Activated CD8-positive, alpha-beta memory T cell treated with anti-CD3 and anti-CD28 coated beads, Interleukin-2, amount 10 ng/mL, durations not matched to agents 7 days and 5 days (primary cell): ENCODE results near the gene LRRC36. TPM values are rescaled to one million over a fixed set of nuclear protein-coding genes. Genes with fewer than 3 reads are reported as not detected.

Experiments used
- ATAC-seq: fragments of 150-1000 bp; cut with Tn5 transposase; one replicate; pipeline ENCODE4 v1.10.0; 2021; ENCODE audit warnings: moderate library complexity
- CTCF ChIA-PET: fragments of 350-600 bp; sonication (Branson Sonifier 250); formaldehyde crosslinking; loops from one replicate; lab custom pipeline; 2021; ENCODE audit warnings: antibody characterized with exemption; lab: Charles Lee
- DNase-seq: peaks from one replicate; pipeline ENCODE4 v3.0.0-alpha.2; 2020
- H3K27ac Mint-ChIP-seq: one replicate; pipeline ENCODE4 v1.8.0; 2021; ENCODE audit warnings: mild to moderate bottlenecking, mixed read lengths
- H3K27me3 Mint-ChIP-seq: one replicate; pipeline ENCODE4 v1.8.0; 2021; ENCODE audit warnings: mixed read lengths
- H3K36me3 Mint-ChIP-seq: one replicate; pipeline ENCODE4 v1.8.0; 2021; ENCODE audit warnings: mild to moderate bottlenecking, mixed read lengths
- H3K4me1 Mint-ChIP-seq: one replicate; pipeline ENCODE4 v1.8.0; 2021; ENCODE audit warnings: mixed read lengths
- H3K4me3 Mint-ChIP-seq: one replicate; pipeline ENCODE4 v1.8.0; 2021; ENCODE audit warnings: mild to moderate bottlenecking, moderate library complexity, mixed read lengths
- H3K9me3 Mint-ChIP-seq: one replicate; pipeline ENCODE4 v1.8.0; 2022; ENCODE audit warnings: low read depth, mixed read lengths
- total RNA-seq, 2 experiments: library from RNA; stranded (reverse); gene quantifications; one replicate each; pipeline ENCODE4 v1.2.3, GENCODE V29; 2021

The LRRC36 gene
- total RNA-seq, 2 experiments from 2014 or later: 0.45 to 1.0 TPM

DNA sequence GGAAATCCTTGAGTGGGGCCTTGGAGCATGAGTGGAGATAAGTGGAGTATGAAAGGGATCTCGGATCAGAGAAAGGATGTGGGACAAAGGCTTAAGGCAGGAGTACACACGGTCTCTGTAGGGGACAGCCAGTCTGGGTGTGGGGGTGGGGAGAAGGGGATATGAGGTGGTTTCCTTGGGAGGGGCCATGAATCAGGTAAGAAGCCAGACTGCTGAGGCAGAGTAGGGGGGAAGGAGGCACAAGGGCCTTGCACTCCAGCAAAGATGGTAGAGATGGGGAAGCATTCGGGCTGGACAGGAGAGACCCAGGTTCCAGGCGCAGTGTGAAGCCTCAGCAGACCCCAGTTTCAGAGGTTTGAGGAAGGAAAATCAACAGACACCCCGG, 105.9 kb downstream of the LRRC36 start:
- DNase-seq (no peak), ATAC-seq (no peak)
- CTCF ChIA-PET: interaction anchor here (0.6 to 3.0 kb wide), 3 partner anchors 10 to 15 kb away, joined by 3 to 10 read pairs (median 4); no protein-coding TSS in a partner anchor
- H3K27ac Mint-ChIP-seq: no peak overlapping the region
- peaks cover 37% of the 10 kb centered on the region for H3K27me3 Mint-ChIP-seq
- no peaks in the 10 kb centered on the region for H3K36me3 Mint-ChIP-seq
- no peak overlapping the region for H3K4me3 Mint-ChIP-seq
- no peaks in the 10 kb centered on the region for H3K9me3 Mint-ChIP-seq
- peaks cover 7% of the 10 kb centered on the region for H3K4me1 Mint-ChIP-seq

DNA sequence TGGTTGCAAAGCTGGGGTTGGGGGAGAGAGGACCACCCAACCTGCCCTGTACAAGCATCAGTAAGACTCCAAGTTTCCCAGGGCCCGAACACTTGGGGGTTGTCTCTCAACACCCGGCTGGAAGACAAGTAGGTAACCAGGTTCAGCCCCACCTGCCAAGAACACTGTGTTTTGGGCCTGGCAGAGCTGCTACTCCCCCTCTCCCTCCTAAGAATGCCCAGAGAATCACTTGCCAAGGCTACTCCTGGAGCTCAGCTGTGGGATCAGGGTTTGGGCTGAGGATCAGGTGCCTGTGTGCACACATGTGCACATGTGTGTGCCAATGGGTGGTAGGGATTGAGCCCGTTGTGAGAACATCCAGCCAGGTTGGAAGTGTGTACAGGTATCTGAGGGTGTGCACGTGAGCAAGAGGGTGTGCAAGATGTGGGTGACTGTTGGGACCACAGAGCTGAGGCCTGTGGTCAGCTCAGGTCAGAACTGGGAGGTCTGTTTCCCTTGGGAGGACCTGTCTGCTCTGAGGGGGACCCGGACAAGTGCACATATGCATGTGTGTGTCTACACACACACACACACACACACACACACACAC, 106.6 kb downstream of the LRRC36 start:
- Mint-ChIP-seq H3K36me3 (no peaks in the 10 kb centered on the region), H3K9me3 (no peaks in the 10 kb centered on the region), H3K27ac (no peak overlapping the region), H3K4me3 (no peak overlapping the region), H3K4me1 (peaks cover 10% of the 10 kb centered on the region), H3K27me3 (peaks cover 32% of the 10 kb centered on the region)
- ATAC-seq: no peak
- CTCF ChIA-PET: interaction anchor here (0.6 to 3.0 kb wide), 4 partner anchors 9 to 33 kb away, joined by 3 to 10 read pairs (median 4); no protein-coding TSS in a partner anchor
- DNase-seq: no peak

Other genes starting within 250 kb of the LRRC36 start
- gene PHAF1, start 216.9 kb upstream of the LRRC36 start, total RNA-seq: 10 to 100 TPM; 14.2 to 15.2 TPM
- gene B3GNT9, start 175.8 kb upstream of the LRRC36 start, total RNA-seq: 1 to 10 TPM; 5.6 to 7.9 TPM
- gene TRADD, start 166.9 kb upstream of the LRRC36 start, total RNA-seq: 10 to 100 TPM; 36.4 to 52.6 TPM
- gene FBXL8, start 166.9 kb upstream of the LRRC36 start, total RNA-seq: 10 to 100 TPM; 15.7 to 24.5 TPM
- 10 to 100 TPM; 15.0 to 43.7 TPM for gene HSF4, start 162.1 kb upstream of the LRRC36 start, total RNA-seq
- 10 to 100 TPM in 1 of 2 experiments, 1 to 10 TPM in 1; 3.3 to 10.3 TPM for gene NOL3, start 156.3 kb upstream of the LRRC36 start, total RNA-seq
- 10 to 100 TPM; 38.6 to 56.0 TPM for gene MATCAP1, start 142.9 kb upstream of the LRRC36 start, total RNA-seq
- gene EXOC3L1, start 136.7 kb upstream of the LRRC36 start, total RNA-seq: not detected
- 100 to 1,000 TPM; 147 to 148 TPM for gene E2F4, start 134.7 kb upstream of the LRRC36 start, total RNA-seq
- 1 to 10 TPM; 6.2 to 9.8 TPM for gene ELMO3, start 127.7 kb upstream of the LRRC36 start, total RNA-seq
- gene TMEM208, start 99.7 kb upstream of the LRRC36 start, total RNA-seq: 10 to 100 TPM; 32.3 to 39.7 TPM
- 100 to 1,000 TPM; 101 to 111 TPM for gene FHOD1, start 79.3 kb upstream of the LRRC36 start, total RNA-seq
- gene SLC9A5, start 77.8 kb upstream of the LRRC36 start, total RNA-seq: 1 to 10 TPM; 5.4 to 6.2 TPM
- 10 to 100 TPM in 1 of 2 experiments, 1 to 10 TPM in 1; 7.7 to 12.8 TPM for gene PLEKHG4, start 47.3 kb upstream of the LRRC36 start, total RNA-seq
- 1 to 10 TPM; 1.1 to 3.3 TPM for gene KCTD19, start 74 bp upstream of the LRRC36 start, total RNA-seq
- not detected for gene TPPP3, start 66.7 kb downstream of the LRRC36 start, total RNA-seq
- gene ZDHHC1, start 89.7 kb downstream of the LRRC36 start, total RNA-seq: under 1 TPM; 0.41 to 0.49 TPM
- gene HSD11B2, start 104.3 kb downstream of the LRRC36 start, total RNA-seq: under 1 TPM in 1 of 2 experiments, not detected in 1; 0.14 TPM
- 10 to 100 TPM; 42.1 to 58.3 TPM for gene ATP6V0D1, start 154.3 kb downstream of the LRRC36 start, total RNA-seq
- gene AGRP, start 156.7 kb downstream of the LRRC36 start, total RNA-seq: not detected
- 10 to 100 TPM; 14.3 to 17.8 TPM for gene RIPOR1, start 202.0 kb downstream of the LRRC36 start, total RNA-seq
- 10 to 100 TPM; 74.0 to 81.8 TPM for gene CTCF, start 235.7 kb downstream of the LRRC36 start, total RNA-seq